ENCODE measurements around the gene RPIA.
A peak's percentile ranks its signal among the peaks of the same experiment; 100 is the strongest.

The RPIA gene

DNA sequence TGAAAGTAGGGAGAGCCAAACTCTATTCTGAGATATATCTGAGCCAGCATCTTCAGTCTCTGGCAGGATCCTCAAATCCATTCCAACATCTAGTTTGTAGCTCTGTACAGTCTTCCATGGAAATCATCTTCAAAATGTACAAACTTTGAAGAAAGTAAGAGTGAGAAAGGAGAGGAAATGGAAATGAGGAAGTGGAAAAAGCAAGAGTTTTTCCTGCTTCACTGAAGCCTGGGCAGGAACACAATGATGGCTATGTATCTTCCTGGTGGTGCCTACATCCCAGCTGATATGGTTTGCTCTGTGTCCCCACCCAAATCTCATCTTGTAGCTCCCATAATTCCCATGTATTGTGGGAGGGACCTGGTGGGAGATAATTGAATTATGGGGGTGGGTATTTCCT is 4.1 kb upstream of the RPIA start:
- DNase-seq: no peak

- DNase-seq: peak in 1 of 2 donors; percentile 3
Observed at GRCh38 chr2:88690591-88691338, 708 bp upstream of the RPIA start.

DNA sequence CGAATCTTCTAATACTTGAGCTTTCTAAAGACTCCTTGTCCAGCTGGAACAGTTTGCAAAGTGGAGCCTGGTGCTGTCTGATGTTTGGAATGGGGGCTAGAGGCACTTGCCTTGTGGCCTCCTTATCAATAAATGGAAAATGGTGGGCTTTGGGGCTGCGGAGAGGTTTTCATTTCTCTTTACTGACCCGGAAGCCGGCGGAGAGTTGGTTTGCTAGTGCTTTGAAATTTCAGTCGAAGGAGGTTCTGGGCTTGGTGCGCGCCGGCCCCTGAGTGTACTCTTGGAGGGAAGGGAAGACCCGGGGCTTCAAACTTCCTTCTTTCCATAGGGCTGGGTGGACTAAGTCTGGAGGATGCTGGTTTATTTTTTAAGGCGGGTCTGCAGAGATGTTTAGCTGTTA is 714 bp downstream of the RPIA start:
- DNase-seq: peak; percentile 28 to 36

- DNase-seq: peak; percentile 76 to 80
Observed at GRCh38 chr2:88693911-88694414, 2.5 kb downstream of the RPIA start.

- no peak for DNase-seq
Observed at GRCh38 chr2:88696611-88697010, 5.1 kb downstream of the RPIA start.

DNA sequence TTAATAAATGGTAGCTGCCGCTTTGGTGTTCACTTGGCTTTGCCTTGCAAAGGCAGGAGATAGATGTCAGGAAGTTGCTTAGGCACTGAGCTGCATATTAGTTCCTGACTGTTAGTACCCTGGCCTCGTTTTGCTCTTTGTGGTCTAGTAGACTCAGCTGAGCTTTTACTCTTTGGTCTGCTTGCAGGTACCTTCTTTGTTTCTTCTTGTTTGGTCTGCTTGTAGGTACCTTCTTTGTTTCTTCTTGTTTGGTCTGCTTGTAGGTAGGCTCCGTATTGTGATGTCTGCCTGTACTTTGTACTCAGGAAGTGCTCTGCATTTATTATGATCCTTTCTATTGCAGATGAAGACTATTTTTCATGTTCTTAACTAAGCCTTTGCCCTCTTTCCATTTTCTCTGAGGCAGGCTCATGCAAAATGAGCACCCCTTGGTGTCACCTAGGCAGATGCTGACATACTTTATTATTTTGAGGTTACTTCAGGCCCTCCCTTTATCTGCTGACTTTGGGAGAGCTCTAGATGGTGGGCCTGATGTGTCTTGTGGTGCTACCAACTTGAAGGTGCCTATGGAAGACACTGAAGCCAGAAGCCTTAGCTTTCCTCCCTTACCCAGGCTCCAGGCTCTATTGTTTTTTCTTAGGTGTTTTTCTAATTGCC is 6.0 kb downstream of the RPIA start:
- no peak for DNase-seq

DNA sequence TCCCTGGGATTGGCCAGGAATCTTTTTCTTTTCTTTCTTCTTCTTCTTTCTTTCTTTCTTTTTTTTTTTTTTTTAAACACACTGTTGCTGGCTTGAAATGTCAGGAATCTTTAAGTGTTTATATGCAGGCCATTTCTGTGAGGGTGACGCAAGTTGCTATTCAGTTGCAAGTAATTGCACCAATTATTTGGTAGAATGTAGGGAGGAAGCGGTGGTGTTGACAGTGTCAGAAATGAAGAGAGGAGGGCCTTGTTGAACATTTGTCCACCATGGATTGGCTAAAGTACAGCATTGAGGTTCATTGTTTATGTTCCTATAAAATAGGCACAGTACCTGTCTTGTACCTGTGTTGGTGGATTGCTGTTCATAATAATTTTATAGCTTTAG is 6.5 kb downstream of the RPIA start:
- no peak for DNase-seq

DNA sequence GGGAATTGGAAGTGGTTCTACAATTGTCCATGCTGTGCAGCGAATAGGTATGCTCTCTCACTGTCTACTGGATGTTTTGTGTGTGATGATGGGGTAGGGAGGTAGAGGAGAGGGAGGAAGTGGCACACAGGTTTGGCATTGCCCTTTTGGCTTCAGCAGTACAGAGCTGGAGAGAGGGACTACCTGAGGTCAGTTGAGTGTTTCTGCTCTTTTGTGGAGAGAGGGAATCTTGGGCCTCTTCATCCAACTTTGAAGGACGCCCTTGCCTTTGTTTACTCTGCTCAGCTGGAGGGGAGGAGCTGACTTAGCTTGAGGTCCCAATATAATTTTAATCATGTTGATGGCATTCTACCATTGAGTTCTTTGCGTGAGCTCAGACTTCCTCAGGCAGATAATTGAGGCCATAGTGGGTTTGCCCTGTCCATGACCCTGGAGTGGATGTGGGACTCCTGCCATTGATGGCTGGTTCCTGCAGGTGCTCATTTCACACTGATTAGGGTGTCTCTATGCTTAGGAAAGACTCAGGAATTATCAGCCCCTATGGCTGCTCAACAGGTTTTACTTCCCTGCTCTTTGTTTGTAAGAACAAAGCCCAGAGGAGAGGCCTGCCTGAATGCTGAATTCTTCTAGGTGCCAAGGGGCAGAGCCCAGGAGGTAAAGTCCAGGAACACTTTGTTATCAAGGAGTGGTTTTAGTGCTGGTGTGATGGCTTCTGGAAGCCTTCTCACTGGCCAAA is 7.2 kb downstream of the RPIA start:
- no peak for DNase-seq

DNA sequence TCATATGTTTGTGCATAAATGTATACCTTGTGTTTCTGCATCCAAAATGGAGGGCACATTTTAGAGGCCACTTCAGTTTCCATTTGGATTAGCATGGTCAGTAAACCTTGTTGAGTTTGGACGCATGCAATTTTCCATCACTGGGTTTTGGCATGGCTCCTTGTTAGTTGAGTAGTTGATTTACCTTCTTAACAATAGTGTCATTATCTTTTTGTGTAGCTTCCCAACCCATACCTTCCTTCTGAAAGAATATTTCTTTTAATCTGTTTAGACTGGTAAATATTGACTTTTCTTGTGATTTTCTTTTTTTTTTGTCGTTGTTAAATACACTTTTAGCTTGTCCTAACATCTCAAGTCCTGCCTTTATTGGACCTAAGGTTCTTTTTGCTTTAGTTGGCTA is 15.5 kb downstream of the RPIA start:
- no peak for DNase-seq

GRCh38 chr2:88709181-88709631 is 17.7 kb downstream of the RPIA start:
- DNase-seq: no peak

- no peak for DNase-seq
Observed at GRCh38 chr2:88711289-88711688, 19.8 kb downstream of the RPIA start.

DNA sequence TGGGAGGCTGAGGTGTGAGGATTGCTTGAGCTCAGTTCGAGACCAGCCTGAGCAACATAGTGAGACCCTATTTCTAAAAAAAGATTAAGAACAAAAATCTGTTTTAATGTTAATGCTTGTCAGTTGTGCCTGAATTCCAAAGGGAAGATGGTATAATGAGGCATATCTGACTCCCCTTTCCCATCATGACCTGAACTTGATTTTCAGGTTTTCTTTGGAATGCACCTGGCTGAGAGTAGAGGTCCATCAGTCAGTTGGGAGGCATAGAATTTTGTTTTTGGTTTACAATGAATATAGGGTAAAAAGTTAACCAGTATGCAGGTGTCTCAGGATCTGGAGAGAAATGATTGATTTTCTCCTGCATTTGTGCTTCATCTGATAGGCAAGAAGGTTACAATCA is 20.4 kb downstream of the RPIA start:
- DNase-seq: no peak

GRCh38 chr2:88713408-88713807 is 21.9 kb downstream of the RPIA start:
- no peak for DNase-seq

GRCh38 chr2:88714667-88715066 is 23.2 kb downstream of the RPIA start:
- no peak for DNase-seq

GRCh38 chr2:88720399-88720798 is 28.9 kb downstream of the RPIA start:
- DNase-seq: no peak

GRCh38 chr2:88721268-88721667 is 29.8 kb downstream of the RPIA start:
- DNase-seq: no peak

- no peak for DNase-seq
Observed at GRCh38 chr2:88724643-88725332, 33.3 kb downstream of the RPIA start.

DNA sequence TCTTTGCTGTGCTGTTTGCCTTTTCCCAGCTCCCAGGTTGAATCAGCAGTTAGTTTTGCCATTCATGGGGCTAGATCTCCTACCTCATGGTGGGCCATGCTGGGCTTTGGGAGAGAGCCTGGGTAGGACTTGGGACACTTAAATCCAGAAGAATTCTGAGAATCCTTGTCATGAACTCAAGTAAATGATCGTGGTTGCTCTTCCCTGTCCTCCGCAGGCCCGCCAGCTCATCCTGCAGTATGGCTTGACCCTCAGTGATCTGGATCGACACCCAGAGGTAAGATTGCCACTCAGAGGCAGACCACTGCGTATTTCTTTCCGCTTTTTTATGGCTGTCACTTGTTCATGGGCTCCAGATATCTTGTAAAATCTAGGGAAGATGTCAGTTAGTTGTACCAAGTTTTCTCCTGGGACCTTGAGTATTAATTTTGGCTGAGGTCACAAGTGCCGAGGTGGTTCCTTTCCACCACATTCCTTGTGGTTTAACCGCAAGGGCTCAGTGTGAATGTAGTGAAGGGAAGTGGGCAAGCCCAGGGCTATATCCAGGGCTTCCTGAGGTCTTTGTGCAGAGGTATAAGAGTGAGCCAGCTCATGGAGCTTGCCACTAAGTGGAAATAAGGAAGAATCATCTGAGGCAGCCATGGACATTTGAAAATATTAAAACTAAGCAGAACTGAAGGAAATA is 37.7 kb downstream of the RPIA start:
- no peak for DNase-seq

DNA sequence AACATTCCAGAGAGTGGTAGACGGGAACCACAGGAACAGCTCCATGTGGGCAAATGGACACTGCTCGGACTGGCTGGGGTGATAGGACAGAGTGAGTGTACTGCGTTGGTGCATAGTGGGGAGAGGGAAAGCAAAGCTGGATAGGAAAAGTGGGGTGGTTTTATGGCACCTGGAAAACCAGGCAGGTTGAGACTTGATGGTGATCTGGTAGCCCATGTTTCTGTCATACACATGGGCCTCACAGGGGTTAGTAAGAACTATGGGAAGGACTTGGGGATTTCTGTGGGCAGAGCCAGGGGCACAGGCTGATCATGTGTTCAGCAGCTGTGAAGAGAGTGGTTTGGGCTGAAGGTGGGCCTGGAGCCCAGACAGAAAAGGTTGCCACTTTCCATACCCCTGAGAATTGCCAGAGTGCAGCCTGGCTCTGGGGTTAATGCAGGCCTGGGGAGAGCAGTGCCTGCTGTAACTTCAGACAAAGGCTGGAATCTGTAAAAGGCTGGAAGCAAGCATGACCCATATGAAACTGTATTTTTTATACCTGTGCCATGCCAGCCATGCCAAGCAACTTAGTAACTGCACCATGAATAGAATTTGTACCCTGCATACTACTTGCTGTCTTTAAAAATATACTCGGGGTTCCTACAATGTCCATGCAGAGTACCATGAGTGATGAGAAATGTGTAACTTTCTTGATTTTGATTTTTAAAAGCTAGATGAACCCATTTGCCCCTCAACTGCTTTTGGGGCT is 41.9 kb downstream of the RPIA start:
- no peak for DNase-seq

DNA sequence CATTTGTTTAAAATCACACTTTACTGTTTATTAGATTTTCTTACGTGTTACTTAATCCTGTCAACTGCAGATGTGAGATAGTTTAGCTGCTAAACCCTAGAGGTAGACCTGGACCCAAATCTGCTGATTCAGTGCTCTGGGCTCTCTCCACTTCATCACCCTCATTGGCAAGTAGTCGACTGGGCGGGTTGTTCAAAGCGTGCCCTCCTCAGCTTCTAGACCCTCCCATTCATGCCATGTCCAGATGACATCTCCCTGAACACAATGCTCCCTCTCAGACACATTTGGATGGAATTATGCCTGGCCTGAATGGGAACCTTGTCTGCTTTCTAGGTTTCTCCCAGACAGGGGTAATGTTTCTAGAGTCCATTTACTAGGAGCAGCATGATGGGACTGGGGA is 43.7 kb downstream of the RPIA start:
- no peak for DNase-seq

GRCh38 chr2:88735853-88736252 is 44.4 kb downstream of the RPIA start:
- peak; percentile 1 to 42 for DNase-seq

DNA sequence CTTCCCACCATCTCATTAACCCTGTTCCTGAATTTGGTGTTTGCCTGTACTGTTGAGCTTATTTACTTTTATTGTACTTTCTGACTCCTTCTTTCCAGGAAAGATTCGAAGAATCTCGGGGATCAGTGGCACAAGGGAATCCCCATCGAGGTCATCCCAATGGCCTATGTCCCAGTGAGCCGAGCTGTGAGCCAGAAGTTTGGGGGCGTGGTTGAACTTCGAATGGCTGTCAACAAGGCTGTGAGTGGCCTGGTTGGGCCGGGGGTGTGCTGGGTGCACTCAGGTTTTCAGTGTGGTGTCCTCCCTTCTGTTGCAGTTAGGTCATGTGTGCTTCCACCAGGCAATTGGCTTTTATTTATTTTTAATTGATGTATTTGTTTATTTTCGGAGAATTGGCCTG is 45.0 kb downstream of the RPIA start:
- DNase-seq: peak in 1 of 2 donors; percentile 10
